Erythroblast (primary cell): ENCODE data around the gene MFF.

ENCODE experiments used
- GATA1 ChIP-seq: IDR thresholded peaks from 2 replicates; pipeline ENCODE4 v1.6.1; 2011; ENCODE audit warnings: low read depth, mild to moderate bottlenecking, control low read depth, low read length, moderate library complexity
- POLR2A ChIP-seq: IDR thresholded peaks from 2 replicates; pipeline ENCODE4 v1.6.1; 2011; ENCODE audit warnings: mild to moderate bottlenecking, low read length

DNA sequence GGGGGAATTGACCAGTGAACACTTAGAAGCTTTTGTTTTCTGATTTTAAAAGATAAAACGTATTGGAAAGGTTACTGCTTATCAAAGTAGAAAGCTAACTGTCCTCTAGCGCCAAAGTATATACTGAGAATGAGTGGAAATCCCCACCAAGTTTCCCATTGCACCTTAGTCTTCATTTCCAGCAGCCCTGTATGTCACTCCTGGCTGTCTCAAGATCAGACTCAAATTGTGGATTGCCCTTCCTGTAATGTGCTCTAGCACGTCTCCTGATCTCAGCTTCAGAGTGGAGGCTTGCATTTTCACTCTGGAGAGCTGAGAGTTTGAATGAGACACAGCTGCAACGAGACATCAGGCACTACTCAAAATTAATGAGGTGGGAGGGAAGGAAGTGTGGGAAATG lies 26.6 kb downstream of the MFF start:
- TF ChIP-seq POLR2A (no peak), GATA1 (no peak)
